AG04450 (cell line): Measurements from ENCODE around the gene RNF13. TPM values are rescaled to one million over a fixed set of nuclear protein-coding genes. Genes with fewer than 3 reads are reported as not detected.
A peak's percentile ranks its signal among the peaks of the same experiment; 100 is the strongest.

Source experiments
- CTCF ChIA-PET: fragments of 300-600, 350-600 bp; formaldehyde crosslinking; extraction: SDS; loops from one replicate; lab custom pipeline; 2022; ENCODE audit warnings: antibody characterized with exemption, inconsistent platforms; lab: Charles Lee
- POLR2A ChIA-PET: fragments of 350-600 bp; formaldehyde crosslinking; extraction: SDS; loops from one replicate; lab custom pipeline; 2021; ENCODE audit warnings: antibody characterized with exemption, inconsistent platforms; lab: Yijun Ruan, JAX
- DNase-seq: peaks from one replicate; pipeline ENCODE4 v3.0.0-alpha.2; 2011; ENCODE audit warnings: low read depth, low spot score
- H3K27ac ChIP-seq: one replicate; pipeline ENCODE4 v1.5.1; 2012; ENCODE audit warnings: low read depth, low read length, control low read depth
- H3K27me3 ChIP-seq: one replicate; pipeline ENCODE4 v1.6.0; 2012; ENCODE audit warnings: low read length; ENCODE audit not compliant: control insufficient read depth, insufficient read depth
- H3K4me3 ChIP-seq: 2 replicates; pipeline ENCODE4 v1.5.1; 2011; ENCODE audit warnings: mild to moderate bottlenecking, low read depth, low read length, control low read depth
- H3K9me3 ChIP-seq: 2 replicates; pipeline ENCODE4 v1.5.1; 2012; ENCODE audit warnings: low read length; ENCODE audit not compliant: control insufficient read depth, insufficient read depth
- polyA plus RNA-seq: library from polyadenylated mRNA; depleted of rRNA; stranded (reverse); fragments of >200 nt; gene quantifications from 2 replicates; pipeline ENCODE4 v1.2.3, GENCODE V29; 2011
- TF ChIP-seq, protein P1 (sequence below): IDR thresholded peaks from 2 replicates; pipeline ENCODE4 v1.5.1; 2011; ENCODE audit warnings: low read depth, low read length, control low read depth, inconsistent platforms

RNF13 gene
- polyA plus RNA-seq, 1 experiment = 46.3 TPM

DNA sequence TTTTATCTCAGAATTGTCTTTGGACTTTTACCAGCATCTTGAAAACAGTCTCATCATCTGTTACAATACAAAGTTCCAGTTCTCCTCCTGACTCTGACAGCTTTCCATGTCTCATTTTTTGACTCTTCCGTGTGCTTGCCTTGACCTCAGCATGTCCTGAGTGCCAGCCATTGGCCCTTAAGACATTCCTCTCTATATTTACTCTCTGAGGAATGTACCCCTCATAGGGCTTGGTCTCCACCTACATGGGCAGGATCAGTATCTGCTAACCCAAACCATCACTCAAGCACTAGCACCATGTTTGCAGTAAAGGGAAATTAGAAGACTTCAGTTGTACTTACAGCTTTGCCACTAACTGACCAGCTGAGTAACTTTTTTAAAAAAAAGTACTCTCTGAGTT lies 36.8 kb upstream of the RNF13 start:
- POLR2A ChIA-PET = interaction anchor here (0.6 kb wide), 1 partner anchor 171 kb away, joined by 5 read pairs; no protein-coding TSS in a partner anchor
- CTCF ChIA-PET = interaction anchor here (0.7 to 14.5 kb wide), 5 partner anchors 11 to 264 kb away, joined by 3 to 400 read pairs (median 5); no protein-coding TSS in a partner anchor

DNA sequence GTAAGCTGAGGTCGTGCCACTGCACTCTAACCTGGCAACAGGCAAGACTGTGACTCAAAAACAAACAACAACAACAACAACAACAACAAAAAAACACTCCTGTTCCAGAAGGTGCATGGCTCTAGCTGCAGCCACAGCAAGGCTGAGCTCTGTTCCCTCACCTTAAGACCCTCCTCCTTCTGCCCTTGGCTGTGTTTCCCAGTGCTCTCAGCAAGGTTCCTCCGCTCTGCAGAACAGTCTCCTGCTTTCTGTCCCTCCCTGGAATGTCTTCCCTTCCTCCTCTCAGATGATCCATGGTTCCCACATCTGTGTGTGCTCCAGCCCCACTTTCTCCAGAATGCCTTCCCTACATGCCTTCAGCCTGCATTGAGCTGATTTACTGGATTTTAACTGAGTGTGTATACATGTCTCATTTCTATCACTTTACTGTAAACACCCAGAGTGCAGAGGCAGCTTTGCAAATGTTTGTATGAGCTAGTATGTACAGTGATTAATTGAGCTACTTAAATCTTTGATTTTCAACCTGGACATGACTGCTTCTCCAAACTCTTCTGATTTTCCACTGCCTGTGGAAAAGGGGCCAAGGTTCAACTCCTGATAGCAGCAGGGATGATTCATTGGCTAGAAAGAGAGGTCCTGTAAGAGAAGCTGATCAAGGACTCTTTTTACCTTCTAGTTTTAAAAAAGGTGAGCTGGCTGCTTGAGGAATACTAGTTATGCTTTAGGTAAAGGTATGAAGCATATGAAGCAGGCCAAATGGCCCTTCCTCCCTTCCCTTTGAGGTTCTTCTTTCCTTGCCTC lies 35.4 kb upstream of the RNF13 start:
- DNase-seq = no peak
- Histone ChIP-seq H3K27me3 (no peaks in the 10 kb centered on the region), H3K9me3 (no peaks in the 10 kb centered on the region), H3K4me3 (no peak overlapping the region), H3K27ac (no peak overlapping the region)
- CTCF ChIA-PET = interaction anchor here (0.5 to 14.5 kb wide), 5 partner anchors 12 to 264 kb away, joined by 3 to 400 read pairs (median 4); no protein-coding TSS in a partner anchor
- POLR2A ChIA-PET = interaction anchor here (0.9 kb wide), 1 partner anchor 36 kb away, joined by 3 read pairs; the partner anchor contains the start of gene RNF13
- TF ChIP-seq, protein P1, sequence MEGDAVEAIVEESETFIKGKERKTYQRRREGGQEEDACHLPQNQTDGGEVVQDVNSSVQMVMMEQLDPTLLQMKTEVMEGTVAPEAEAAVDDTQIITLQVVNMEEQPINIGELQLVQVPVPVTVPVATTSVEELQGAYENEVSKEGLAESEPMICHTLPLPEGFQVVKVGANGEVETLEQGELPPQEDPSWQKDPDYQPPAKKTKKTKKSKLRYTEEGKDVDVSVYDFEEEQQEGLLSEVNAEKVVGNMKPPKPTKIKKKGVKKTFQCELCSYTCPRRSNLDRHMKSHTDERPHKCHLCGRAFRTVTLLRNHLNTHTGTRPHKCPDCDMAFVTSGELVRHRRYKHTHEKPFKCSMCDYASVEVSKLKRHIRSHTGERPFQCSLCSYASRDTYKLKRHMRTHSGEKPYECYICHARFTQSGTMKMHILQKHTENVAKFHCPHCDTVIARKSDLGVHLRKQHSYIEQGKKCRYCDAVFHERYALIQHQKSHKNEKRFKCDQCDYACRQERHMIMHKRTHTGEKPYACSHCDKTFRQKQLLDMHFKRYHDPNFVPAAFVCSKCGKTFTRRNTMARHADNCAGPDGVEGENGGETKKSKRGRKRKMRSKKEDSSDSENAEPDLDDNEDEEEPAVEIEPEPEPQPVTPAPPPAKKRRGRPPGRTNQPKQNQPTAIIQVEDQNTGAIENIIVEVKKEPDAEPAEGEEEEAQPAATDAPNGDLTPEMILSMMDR = no peak

More for the DNA sequence above, 36.8 kb upstream of the RNF13 start:
- DNase-seq = no peak
- no peak overlapping the region for H3K4me3 ChIP-seq
- no peaks in the 10 kb centered on the region for H3K9me3 ChIP-seq
- TF ChIP-seq, protein P1 = no peak
- H3K27me3 ChIP-seq = no peaks in the 10 kb centered on the region
- no peak overlapping the region for H3K27ac ChIP-seq

DNA sequence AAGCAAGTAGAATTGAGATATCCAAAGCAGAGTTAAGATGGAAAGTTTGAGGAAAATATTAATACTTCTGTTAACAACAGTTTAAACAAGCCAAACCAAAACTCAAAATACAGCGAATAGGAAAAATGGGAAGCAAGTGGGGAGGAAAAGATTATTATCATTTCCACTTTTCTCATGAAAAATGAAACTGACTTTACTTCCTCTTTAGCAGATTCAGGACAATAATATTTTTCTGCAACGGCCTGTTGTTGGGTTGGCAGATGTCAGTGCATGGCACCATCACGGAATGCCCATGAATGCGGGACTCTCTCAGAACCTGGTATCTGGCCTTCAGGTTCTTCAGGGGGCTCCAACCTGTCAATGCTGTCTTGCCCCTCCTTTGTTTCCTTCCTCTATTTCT lies 31.8 kb upstream of the RNF13 start:
- ChIA-PET CTCF (interaction anchor here (3.8 kb wide), 1 partner anchor 9 kb away, joined by 61 read pairs; no protein-coding TSS in a partner anchor), POLR2A (no interaction called here)
- no peak for DNase-seq
- Histone ChIP-seq H3K4me3 (no peak overlapping the region), H3K9me3 (no peaks in the 10 kb centered on the region), H3K27ac (no peak overlapping the region), H3K27me3 (no peaks in the 10 kb centered on the region)
- TF ChIP-seq, protein P1 = no peak

DNA sequence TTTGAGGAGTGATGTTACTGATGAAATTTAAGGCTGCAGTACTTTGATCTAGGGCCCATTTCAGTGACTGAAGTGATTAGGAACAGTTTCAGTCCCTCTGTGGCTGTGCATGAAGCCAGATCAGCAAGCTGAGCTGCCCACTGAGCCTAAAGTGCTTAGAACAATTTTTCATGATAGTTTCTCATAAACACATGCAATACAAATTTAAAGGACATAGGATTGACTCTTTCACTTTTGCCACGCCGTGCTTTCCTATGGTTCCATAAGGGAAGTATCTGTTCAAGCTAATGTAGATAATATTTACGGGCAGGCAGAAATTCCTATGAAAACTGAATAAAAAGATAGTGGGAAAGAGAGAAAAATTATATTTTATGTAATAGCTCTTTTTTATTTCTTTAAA lies 31.3 kb upstream of the RNF13 start:
- no peak overlapping the region for H3K4me3 ChIP-seq
- no peaks in the 10 kb centered on the region for H3K9me3 ChIP-seq
- no peak for DNase-seq
- TF ChIP-seq, protein P1 = no peak
- H3K27ac ChIP-seq = no peak overlapping the region
- CTCF ChIA-PET = interaction anchor here (0.5 to 3.8 kb wide), 8 partner anchors 9 to 259 kb away, joined by 3 to 61 read pairs (median 5); no protein-coding TSS in a partner anchor
- no peaks in the 10 kb centered on the region for H3K27me3 ChIP-seq
- POLR2A ChIA-PET = no interaction called here

DNA sequence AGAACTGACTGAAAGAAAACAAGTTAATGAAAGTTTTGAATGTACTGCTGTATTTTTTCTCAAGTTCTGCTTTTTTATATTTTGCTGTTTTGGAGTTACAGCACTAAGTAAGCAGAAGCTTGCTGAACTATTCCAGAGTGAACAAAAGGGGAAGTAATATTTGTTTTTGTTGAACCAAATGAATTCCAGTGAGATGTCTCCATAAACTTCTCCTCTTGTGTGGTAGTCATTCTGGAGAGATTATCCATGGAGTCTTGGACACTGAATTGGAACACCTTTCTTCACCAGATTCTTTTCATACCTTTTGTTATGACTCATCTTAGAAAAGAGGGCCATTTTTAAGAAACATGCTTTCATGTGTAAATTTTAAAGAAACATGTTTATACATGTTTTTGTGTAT lies 29.4 kb upstream of the RNF13 start:
- peak; percentile 72 for DNase-seq
- CTCF ChIA-PET = interaction anchor here (0.6 to 3.8 kb wide), 4 partner anchors 11 to 825 kb away, joined by 4 to 61 read pairs (median 22); no protein-coding TSS in a partner anchor
- no peaks in the 10 kb centered on the region for H3K27me3 ChIP-seq

More for the DNA sequence above, 29.4 kb upstream of the RNF13 start:
- H3K9me3 ChIP-seq = no peaks in the 10 kb centered on the region
- no peak overlapping the region for H3K27ac ChIP-seq
- TF ChIP-seq, protein P1 = no peak
- POLR2A ChIA-PET = interaction anchor here (1.0 kb wide), 1 partner anchor 18 kb away, joined by 3 read pairs; no protein-coding TSS in a partner anchor
- no peak overlapping the region for H3K4me3 ChIP-seq
